ENCODE data around the gene MUC5AC.

The MUC5AC gene

DNA sequence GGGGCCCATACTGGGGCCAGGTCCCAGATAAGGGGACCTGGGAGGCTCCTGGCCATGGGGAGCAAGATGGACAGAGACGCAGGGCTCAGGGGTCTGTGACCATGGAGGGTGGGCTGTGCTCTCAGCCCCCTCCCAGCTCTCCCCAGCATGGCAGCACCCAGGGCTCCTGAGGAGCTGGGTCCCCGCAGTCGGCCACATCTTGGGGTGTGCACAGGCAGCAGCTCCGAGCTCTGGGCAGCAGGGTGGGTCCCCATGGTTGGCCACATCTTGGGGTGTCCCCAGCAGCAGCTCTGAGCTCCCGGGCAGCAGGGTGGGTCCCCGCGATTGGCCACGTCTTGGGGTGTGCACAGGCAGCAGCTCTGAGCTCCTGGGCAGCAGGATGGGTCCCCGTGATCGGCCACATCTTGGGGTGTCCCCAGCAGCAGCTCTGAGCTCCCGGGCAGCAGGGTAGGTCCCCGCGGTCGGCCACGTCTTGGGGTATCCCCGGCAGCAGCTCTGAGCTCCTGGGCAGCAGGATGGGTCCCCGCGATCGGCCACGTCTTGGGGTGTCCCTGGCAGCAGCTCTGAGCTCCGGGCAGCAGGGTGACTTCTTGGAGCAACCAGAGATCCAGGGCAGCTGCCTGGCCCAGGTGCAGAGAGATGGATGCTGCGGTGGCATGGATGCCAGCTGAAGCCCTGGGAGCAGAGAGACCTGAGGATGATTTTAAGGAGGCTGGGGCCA lies 46.8 kb downstream of the MUC5AC start:
- POLR2A ChIA-PET, result interaction anchor here (0.7 to 1.1 kb wide), 2 partner anchors 58 to 66 kb away, joined by 3 to 4 read pairs; no protein-coding TSS in a partner anchor
- CTCF ChIA-PET, result interaction anchor here (0.7 kb wide), 1 partner anchor 17 kb away, joined by 3 read pairs; no protein-coding TSS in a partner anchor
- TF ChIP-seq BHLHE40 (IDR thresholded peaks at IDR 0.05; ENCODE audit: borderline replicate concordance) (no peak), HDGF (IDR thresholded peaks at IDR 0.05; ENCODE audit: borderline replicate concordance) (no peak)
- no peak for DNase-seq (ENCODE audit: extremely low spot score)

DNA sequence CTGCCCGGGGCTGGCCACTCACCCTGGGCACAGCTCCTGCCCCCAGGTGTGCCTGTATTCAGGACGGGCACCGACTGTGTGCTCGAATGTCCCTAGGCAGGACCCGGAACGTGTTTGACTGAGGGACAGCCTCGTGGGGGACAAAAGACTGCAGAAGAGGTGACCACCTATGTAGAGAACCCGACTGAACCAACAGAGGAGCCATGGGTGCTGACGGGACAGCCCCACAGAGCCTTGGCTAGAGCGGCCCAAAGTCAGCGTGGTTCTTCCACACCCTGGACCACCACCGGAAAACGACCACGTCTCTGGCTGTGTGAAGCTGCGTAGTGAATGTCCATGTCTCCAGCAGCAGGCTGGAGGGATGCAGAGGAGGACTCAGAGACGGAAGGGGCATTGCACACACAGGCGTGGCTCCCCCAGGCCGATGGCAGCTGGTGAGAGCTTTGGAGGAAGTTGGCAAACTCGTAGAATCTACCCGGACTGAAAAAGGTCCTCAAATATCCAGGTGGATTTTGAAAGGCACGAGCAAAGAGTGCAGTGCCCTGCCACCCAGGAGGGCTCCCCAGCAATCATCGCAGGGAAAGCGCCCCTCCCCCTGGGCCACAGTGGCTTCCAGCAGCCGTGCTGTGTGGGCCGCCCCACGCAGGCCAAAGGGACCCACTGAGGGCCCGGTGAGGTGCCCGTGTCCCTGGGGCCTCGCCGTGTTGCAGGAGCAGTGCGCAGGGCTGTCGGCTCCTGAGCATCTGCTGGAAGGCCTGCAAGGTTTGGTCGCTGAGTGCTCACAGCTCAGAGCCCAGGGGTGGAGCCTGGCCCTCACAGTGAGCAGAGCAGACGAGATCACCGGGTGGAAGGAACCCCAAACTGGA lies 47.6 kb downstream of the MUC5AC start:
- ChIA-PET CTCF (no interaction called here), POLR2A (interaction anchor here (1.1 kb wide), 1 partner anchor 57 kb away, joined by 4 read pairs; no protein-coding TSS in a partner anchor)
- no peak for DNase-seq (ENCODE audit: extremely low spot score)

DNA sequence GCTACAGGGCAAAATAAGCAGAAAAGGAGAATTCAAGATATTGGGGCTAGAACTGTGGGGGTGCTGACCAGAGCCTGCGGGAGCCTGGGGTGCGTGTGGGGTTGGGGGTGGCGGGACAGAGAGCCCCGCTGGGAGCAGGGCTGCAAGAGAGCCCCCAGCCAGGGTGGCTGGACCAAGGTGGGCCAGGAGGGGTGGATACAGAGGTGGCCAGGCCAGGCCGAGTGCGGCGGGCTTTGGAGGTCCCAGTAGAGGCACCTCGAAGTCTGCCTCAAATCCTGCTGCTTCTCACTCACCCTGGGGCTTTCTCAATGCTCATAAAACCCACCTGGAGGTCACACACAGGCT lies 48.2 kb downstream of the MUC5AC start:
- CTCF ChIA-PET, result no interaction called here

More for the DNA sequence above, 47.6 kb downstream of the MUC5AC start:
- TF ChIP-seq FOXM1 (IDR thresholded peaks at IDR 0.05; ENCODE audit: borderline replicate concordance) (no peak), SUZ12 (IDR thresholded peaks at IDR 0.05) (no peak), NFRKB (IDR thresholded peaks at IDR 0.05) (no peak), LEF1 (IDR thresholded peaks at IDR 0.05; ENCODE audit: borderline replicate concordance) (no peak), ZNF384 (IDR thresholded peaks at IDR 0.05) (no peak), ELF4 (IDR thresholded peaks at IDR 0.05) (no peak), FOXK2 (IDR thresholded peaks at IDR 0.05) (no peak), SP1 (IDR thresholded peaks at IDR 0.05) (no peak), TARDBP (IDR thresholded peaks at IDR 0.05) (no peak)

DNA sequence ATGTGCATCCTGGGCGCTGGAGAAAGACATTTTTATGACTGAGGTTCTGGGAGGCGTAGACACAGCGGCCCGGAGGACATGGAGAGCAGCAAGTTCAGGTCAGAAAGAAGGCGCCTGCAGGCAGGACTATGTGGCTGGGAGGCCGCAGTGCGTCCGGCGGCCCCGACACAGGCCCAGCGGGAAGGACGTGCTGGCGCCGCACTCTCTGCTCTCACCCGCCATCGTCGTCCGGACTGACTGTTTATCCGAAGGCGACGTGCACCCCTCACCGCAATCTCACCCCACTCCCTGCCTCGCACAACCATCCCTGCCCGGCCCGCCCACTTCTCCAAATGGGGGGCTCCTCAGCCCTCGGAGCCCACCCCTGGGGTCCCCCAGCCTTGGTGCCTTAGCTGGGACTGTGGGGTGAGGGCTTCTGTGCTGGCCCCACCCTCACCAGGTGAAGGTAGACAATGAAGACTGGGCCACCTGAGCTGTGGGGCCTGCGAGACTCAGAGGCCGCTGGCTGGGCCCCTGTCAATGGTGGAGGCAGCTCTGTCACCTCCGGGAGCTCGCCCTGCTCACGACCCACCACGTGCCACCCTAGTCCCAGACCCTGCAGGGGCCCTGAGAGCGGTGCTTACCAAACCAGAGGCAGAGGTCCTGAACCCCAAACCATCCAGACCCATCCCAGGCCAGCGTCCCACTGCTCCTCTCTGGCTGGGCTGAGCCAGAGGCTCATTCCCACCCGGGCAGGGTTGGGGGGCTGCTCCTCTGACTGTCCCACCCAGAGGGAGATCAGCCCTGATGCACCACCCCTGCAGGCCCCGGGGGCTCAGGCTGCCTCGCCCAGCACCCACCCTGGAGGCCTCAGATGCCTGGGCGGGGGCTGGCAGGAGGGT lies 48.9 kb downstream of the MUC5AC start:
- ChIA-PET CTCF (no interaction called here), POLR2A (no interaction called here)
- TF ChIP-seq SUZ12 (IDR thresholded peaks at IDR 0.05) (no peak), SP1 (IDR thresholded peaks at IDR 0.05) (no peak), NFRKB (IDR thresholded peaks at IDR 0.05) (no peak), ELF4 (IDR thresholded peaks at IDR 0.05) (no peak), ZNF384 (IDR thresholded peaks at IDR 0.05) (no peak), FOXM1 (IDR thresholded peaks at IDR 0.05; ENCODE audit: borderline replicate concordance) (no peak), FOXA1 (IDR thresholded peaks at IDR 0.05) (no peak), CTBP1 (IDR thresholded peaks at IDR 0.05; ENCODE audit: borderline replicate concordance) (no peak)
- TF ChIP-seq, protein P1, sequence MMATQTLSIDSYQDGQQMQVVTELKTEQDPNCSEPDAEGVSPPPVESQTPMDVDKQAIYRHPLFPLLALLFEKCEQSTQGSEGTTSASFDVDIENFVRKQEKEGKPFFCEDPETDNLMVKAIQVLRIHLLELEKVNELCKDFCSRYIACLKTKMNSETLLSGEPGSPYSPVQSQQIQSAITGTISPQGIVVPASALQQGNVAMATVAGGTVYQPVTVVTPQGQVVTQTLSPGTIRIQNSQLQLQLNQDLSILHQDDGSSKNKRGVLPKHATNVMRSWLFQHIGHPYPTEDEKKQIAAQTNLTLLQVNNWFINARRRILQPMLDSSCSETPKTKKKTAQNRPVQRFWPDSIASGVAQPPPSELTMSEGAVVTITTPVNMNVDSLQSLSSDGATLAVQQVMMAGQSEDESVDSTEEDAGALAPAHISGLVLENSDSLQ (IDR thresholded peaks at IDR 0.05), result no peak
- DNase-seq (ENCODE audit: extremely low spot score), result no peak

More for the DNA sequence above, 48.2 kb downstream of the MUC5AC start:
- no peak for DNase-seq (ENCODE audit: extremely low spot score)
- TF ChIP-seq FOXA1 (IDR thresholded peaks at IDR 0.05), result no peak
- TF ChIP-seq HDGF (IDR thresholded peaks at IDR 0.05; ENCODE audit: borderline replicate concordance), result no peak
- no peak for TF ChIP-seq ZNF384 (IDR thresholded peaks at IDR 0.05)
- no peak for TF ChIP-seq NFRKB (IDR thresholded peaks at IDR 0.05)
- TF ChIP-seq CTBP1 (IDR thresholded peaks at IDR 0.05; ENCODE audit: borderline replicate concordance), result no peak
- POLR2A ChIA-PET, result no interaction called here

DNA sequence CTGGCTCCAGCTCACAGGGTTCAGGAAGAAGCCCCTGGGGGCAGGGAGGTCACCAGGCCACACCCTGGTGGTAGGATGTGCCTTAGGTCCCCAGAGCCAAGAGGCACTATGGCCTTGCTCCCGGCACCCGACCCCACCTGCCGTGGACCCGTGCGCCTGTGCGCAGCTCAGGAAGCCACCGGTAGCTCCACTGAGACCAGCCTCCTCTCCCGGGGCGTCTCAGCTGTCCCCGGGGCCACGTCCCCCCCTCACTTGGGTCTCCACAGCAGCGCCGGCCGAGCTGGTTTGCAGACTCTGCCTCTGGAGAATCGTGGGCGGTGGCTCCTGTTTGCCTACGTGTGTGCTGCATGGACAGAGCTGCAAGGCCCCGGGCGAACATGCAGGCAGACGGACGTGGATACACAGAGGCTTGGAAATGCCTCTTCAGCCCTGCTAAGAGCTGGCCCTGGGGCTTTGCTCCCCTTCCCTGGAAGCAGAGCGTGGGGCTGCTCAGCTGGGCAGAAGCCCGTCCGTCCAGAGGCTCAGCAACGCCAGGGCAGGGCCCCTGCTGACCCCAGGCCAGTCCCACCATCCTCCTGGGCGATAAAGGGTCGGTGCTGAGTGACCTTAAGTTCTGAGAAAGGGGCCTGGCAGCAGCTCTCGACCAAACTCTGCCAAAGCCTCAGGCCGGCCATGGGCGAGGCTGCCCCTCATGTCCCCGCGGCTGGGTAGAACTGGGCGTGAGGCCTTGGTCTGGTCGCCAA lies 49.8 kb downstream of the MUC5AC start:
- POLR2A ChIA-PET, result no interaction called here
- CTCF ChIA-PET, result no interaction called here
- TF ChIP-seq FOXA1 (IDR thresholded peaks at IDR 0.05) (no peak), FOXM1 (IDR thresholded peaks at IDR 0.05; ENCODE audit: borderline replicate concordance) (no peak), ARNT (IDR thresholded peaks at IDR 0.05) (no peak), ZNF384 (IDR thresholded peaks at IDR 0.05) (no peak), CTBP1 (IDR thresholded peaks at IDR 0.05; ENCODE audit: borderline replicate concordance) (no peak), TARDBP (IDR thresholded peaks at IDR 0.05) (no peak), SP1 (IDR thresholded peaks at IDR 0.05) (no peak), LEF1 (IDR thresholded peaks at IDR 0.05; ENCODE audit: borderline replicate concordance) (no peak), ELF4 (IDR thresholded peaks at IDR 0.05) (no peak), NFRKB (IDR thresholded peaks at IDR 0.05) (no peak), L3MBTL2 (conservative IDR thresholded peaks at IDR 0.05) (no peak), HDGF (IDR thresholded peaks at IDR 0.05; ENCODE audit: borderline replicate concordance) (no peak), FOXK2 (IDR thresholded peaks at IDR 0.05) (no peak), SUZ12 (IDR thresholded peaks at IDR 0.05) (no peak), BHLHE40 (IDR thresholded peaks at IDR 0.05; ENCODE audit: borderline replicate concordance) (no peak)
- TF ChIP-seq, protein P1 (IDR thresholded peaks at IDR 0.05), result no peak
- no peak for DNase-seq (ENCODE audit: extremely low spot score)

DNA sequence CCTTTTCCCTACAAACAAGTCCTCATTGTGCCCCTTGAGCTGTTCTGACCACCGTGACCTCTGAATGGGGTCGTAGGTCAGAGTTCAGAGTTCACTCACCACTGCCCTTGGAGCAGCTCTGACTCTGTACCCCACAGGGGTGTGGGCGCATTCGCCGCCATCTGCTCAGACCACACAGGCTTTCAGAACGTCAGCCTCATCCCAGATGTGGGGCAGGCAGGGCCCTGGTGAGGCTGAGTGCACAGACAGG lies 50.3 kb downstream of the MUC5AC start:
- POLR2A ChIA-PET, result no interaction called here
- CTCF ChIA-PET, result no interaction called here
- TF ChIP-seq FOXM1 (IDR thresholded peaks at IDR 0.05; ENCODE audit: borderline replicate concordance) (no peak), SP1 (IDR thresholded peaks at IDR 0.05) (no peak), HDGF (IDR thresholded peaks at IDR 0.05; ENCODE audit: borderline replicate concordance) (no peak), BHLHE40 (IDR thresholded peaks at IDR 0.05; ENCODE audit: borderline replicate concordance) (no peak), SUZ12 (IDR thresholded peaks at IDR 0.05) (no peak), ZNF384 (IDR thresholded peaks at IDR 0.05) (no peak), LEF1 (IDR thresholded peaks at IDR 0.05; ENCODE audit: borderline replicate concordance) (no peak), NFRKB (IDR thresholded peaks at IDR 0.05) (no peak), FOXA1 (IDR thresholded peaks at IDR 0.05) (no peak), CTBP1 (IDR thresholded peaks at IDR 0.05; ENCODE audit: borderline replicate concordance) (no peak), ARNT (IDR thresholded peaks at IDR 0.05) (no peak), TARDBP (IDR thresholded peaks at IDR 0.05) (no peak), FOXK2 (IDR thresholded peaks at IDR 0.05) (no peak), ELF4 (IDR thresholded peaks at IDR 0.05) (no peak)
- no peak for DNase-seq (ENCODE audit: extremely low spot score)

All from HEK293T (cell line).